GM23338 (cell line): ENCODE measurements around the gene EDN2. TPM values are rescaled to one million over a fixed set of nuclear protein-coding genes. Genes with fewer than 3 reads are reported as not detected.

Experiments
- ATAC-seq: fragments of 200-7000 bp; cut with Tn5 transposase; 3 replicates; pipeline ENCODE4 v1.9.1; 2020
- DNase-seq: peaks from one replicate; pipeline ENCODE4 v3.0.0-alpha.2; 2015; ENCODE audit warnings: low spot score
- H2AFZ ChIP-seq: fragments of 200-600 bp; sonication (generic); 2 replicates; pipeline ENCODE4 v1.8.0; 2016; ENCODE audit warnings: antibody characterized with exemption, mild to moderate bottlenecking, moderate library complexity
- H3F3A ChIP-seq: fragments of 200-600 bp; sonication (generic); replicated peaks from 2 replicates; pipeline ENCODE4 v1.8.0; 2017; ENCODE audit warnings: antibody characterized with exemption, mixed run types, low read depth
- H3K27ac ChIP-seq: fragments of 200-600 bp; sonication (generic); 2 replicates; pipeline ENCODE4 v1.6.1; 2016; ENCODE audit warnings: low read depth
- H3K27me3 ChIP-seq: fragments of 200-600 bp; sonication (generic); 2 replicates; pipeline ENCODE4 v1.8.0; 2016; ENCODE audit warnings: mild to moderate bottlenecking, mixed run types, moderate library complexity; ENCODE audit not compliant: insufficient read depth
- H3K36me3 ChIP-seq: fragments of 200-600 bp; sonication (generic); 2 replicates; pipeline ENCODE4 v1.8.0; 2016; ENCODE audit warnings: mild to moderate bottlenecking; ENCODE audit not compliant: insufficient read depth
- H3K4me1 ChIP-seq: fragments of 200-600 bp; sonication (generic); 2 replicates; pipeline ENCODE4 v1.8.0; 2016; ENCODE audit warnings: mild to moderate bottlenecking, moderate library complexity; ENCODE audit not compliant: insufficient read depth
- H3K4me2 ChIP-seq: fragments of 200-600 bp; sonication (generic); 2 replicates; pipeline ENCODE4 v1.7.1; 2017; ENCODE audit warnings: mixed run types
- H3K4me3 ChIP-seq: fragments of 200-600 bp; sonication (generic); 2 replicates; pipeline ENCODE4 v1.6.1; 2016; ENCODE audit warnings: mixed run types
- H3K79me2 ChIP-seq: fragments of 200-600 bp; sonication (generic); replicated peaks from 2 replicates; pipeline ENCODE4 v1.8.0; 2017; ENCODE audit warnings: mild to moderate bottlenecking; ENCODE audit not compliant: insufficient read depth
- H3K9me2 ChIP-seq: fragments of 200-600 bp; sonication (generic); 2 replicates; pipeline ENCODE4 v1.8.0; 2017; ENCODE audit not compliant: insufficient read depth
- H4K20me1 ChIP-seq: fragments of 200-600 bp; sonication (generic); replicated peaks from 2 replicates; pipeline ENCODE4 v1.8.0; 2017; ENCODE audit warnings: mild to moderate bottlenecking; ENCODE audit not compliant: insufficient read depth
- H3K27ac Mint-ChIP-seq: 2 replicates; pipeline ENCODE4 v1.8.0; 2020; ENCODE audit warnings: inconsistent platforms, mild to moderate bottlenecking, moderate library complexity, mixed read lengths
- H3K27me3 Mint-ChIP-seq: 3 replicates; pipeline ENCODE4 v1.8.0; 2022; ENCODE audit warnings: low read depth, mild to moderate bottlenecking, moderate library complexity, mixed read lengths, inconsistent platforms; ENCODE audit not compliant: insufficient read depth, poor library complexity
- H3K36me3 Mint-ChIP-seq: 3 replicates; pipeline ENCODE4 v1.8.0; 2021; ENCODE audit warnings: low read depth, mild to moderate bottlenecking, inconsistent platforms, moderate library complexity, mixed read lengths
- H3K4me1 Mint-ChIP-seq: 3 replicates; pipeline ENCODE4 v1.8.0; 2020; ENCODE audit warnings: mild to moderate bottlenecking, inconsistent platforms, mixed read lengths
- H3K4me3 Mint-ChIP-seq: 3 replicates; pipeline ENCODE4 v1.8.0; 2021; ENCODE audit warnings: moderate library complexity, mild to moderate bottlenecking, inconsistent platforms, mixed read lengths
- H3K9me3 Mint-ChIP-seq: 3 replicates; pipeline ENCODE4 v1.8.0; 2020; ENCODE audit warnings: moderate library complexity, mild to moderate bottlenecking, inconsistent platforms, mixed read lengths
- CREB1 ChIP-seq: fragments of 250-450 bp; sonication (Bioruptor Pico); IDR thresholded peaks from 2 replicates; pipeline ENCODE4 v1.5.0; 2020; ENCODE audit warnings: low read depth, mild to moderate bottlenecking, moderate library complexity
- CTCF ChIP-seq, 2 experiments: fragments of 200-600 bp in 1 of 2; sonication (generic) in 1 of 2; conservative IDR thresholded peaks; 2 replicates each; pipeline versions ENCODE4 v1.5.1 to v1.6.1; 2016 to 2017; ENCODE audit warnings: antibody characterized with exemption in 2 of 2, low read depth in 2 of 2, mild to moderate bottlenecking in 2 of 2, moderate library complexity in 1 of 2
- ETS1 ChIP-seq: IDR thresholded peaks from 2 replicates; pipeline ENCODE4 v1.6.1; 2016; ENCODE audit warnings: antibody characterized with exemption
- EZH2 ChIP-seq: fragments of 200-600 bp; sonication (generic); IDR thresholded peaks from one replicate; pipeline ENCODE4 v1.8.0; 2017; ENCODE audit warnings: antibody characterized with exemption, mild to moderate bottlenecking, low read depth; ENCODE audit not compliant: unreplicated experiment
- EZH2phosphoT487 ChIP-seq: fragments of 200-600 bp; sonication (generic); IDR thresholded peaks from one replicate; pipeline ENCODE4 v1.8.1; 2018; ENCODE audit warnings: antibody characterized with exemption; ENCODE audit not compliant: unreplicated experiment
- JUNB ChIP-seq: IDR thresholded peaks from one replicate; pipeline ENCODE4 v1.6.1; 2016; ENCODE audit warnings: antibody characterized with exemption; ENCODE audit not compliant: unreplicated experiment
- NANOG ChIP-seq: IDR thresholded peaks from 2 replicates; pipeline ENCODE4 v1.6.1; 2016; ENCODE audit warnings: antibody characterized with exemption, borderline replicate concordance
- POLR2AphosphoS5 ChIP-seq: IDR thresholded peaks from 2 replicates; pipeline ENCODE4 v1.6.1; 2016; ENCODE audit warnings: antibody characterized with exemption, low read depth
- REST ChIP-seq: IDR thresholded peaks from one replicate; pipeline ENCODE4 v1.6.1; 2018; ENCODE audit warnings: antibody characterized with exemption; ENCODE audit not compliant: unreplicated experiment
- STAT1 ChIP-seq: IDR thresholded peaks from one replicate; pipeline ENCODE4 v1.6.1; 2016; ENCODE audit warnings: antibody characterized with exemption; ENCODE audit not compliant: unreplicated experiment
- ZNF114 ChIP-seq: fragments of 250-450 bp; sonication (Bioruptor Pico); IDR thresholded peaks from 2 replicates; pipeline ENCODE4 v1.5.0; 2020; ENCODE audit warnings: mild to moderate bottlenecking, moderate library complexity
- polyA plus RNA-seq: library from polyadenylated mRNA; unstranded; fragments of >200 nt; fragmentation: Nextera tagmentation; extraction: Ambion mirVana; gene quantifications from 2 replicates; pipeline ENCODE4 v1.2.1, GENCODE V29; 2016
- total RNA-seq: library from RNA; depleted of rRNA; stranded (reverse); fragments of >200 nt; shearing (Covaris generic); gene quantifications from 2 replicates; pipeline ENCODE4 v1.2.3, GENCODE V29; 2014

EDN2 gene
- total and polyA plus RNA-seq, 2 experiments from 2014 or later, result not detected

GRCh38 chr1:41482001-41482765 lies 2.3 kb downstream of the EDN2 start (continued):
- no peak for TF ChIP-seq CTCF (conservative IDR thresholded peaks at IDR 0.05; ENCODE audit: low read depth in 2 of 2)
- TF ChIP-seq NANOG, result no peak
- TF ChIP-seq REST, result no peak
- TF ChIP-seq JUNB, result no peak
- no peak for TF ChIP-seq EZH2

- Histone ChIP-seq H3K27me3 (no peaks in the 10 kb centered on the region), H4K20me1 (no peaks in the 10 kb centered on the region), H3K4me2 (no peak overlapping the region), H3K4me1 (peaks cover 6% of the 10 kb centered on the region), H3K27ac (no peak overlapping the region), H3F3A (no peaks in the 10 kb centered on the region), H3K36me3 (no peaks in the 10 kb centered on the region), H3K9me2 (no peaks in the 10 kb centered on the region), H3K4me3 (no peak overlapping the region), H3K79me2 (no peaks in the 10 kb centered on the region), H2AFZ (no peak overlapping the region)
- Mint-ChIP-seq H3K9me3 (no peaks in the 10 kb centered on the region), H3K36me3 (no peaks in the 10 kb centered on the region), H3K27ac (no peak overlapping the region), H3K4me1 (peaks cover 18% of the 10 kb centered on the region), H3K4me3 (no peak overlapping the region), H3K27me3 (peaks cover 4% of the 10 kb centered on the region)
- no peak for ATAC-seq
- no peak for TF ChIP-seq EZH2
- no peak for TF ChIP-seq ZNF114 (CRISPR knock-in tag)
- TF ChIP-seq NANOG, result no peak
- TF ChIP-seq JUNB, result no peak
- no peak for TF ChIP-seq POLR2AphosphoS5
- no peak for TF ChIP-seq EZH2phosphoT487
- TF ChIP-seq STAT1, result no peak
- no peak for TF ChIP-seq CREB1 (CRISPR knock-in tag)
- no peak for TF ChIP-seq ETS1
- no peak for TF ChIP-seq CTCF (conservative IDR thresholded peaks at IDR 0.05; ENCODE audit: low read depth in 2 of 2)
- DNase-seq, result no peak
These were observed 3.2 kb downstream of the EDN2 start for GRCh38 chr1:41481109-41481775.
